K562 (cell line): Measurements from ENCODE around the gene DNAJC17. TPM values are rescaled to one million over a fixed set of nuclear protein-coding genes. Genes with fewer than 3 reads are reported as not detected.

Source experiments
- CHD1 ChIP-seq: fragments of 200-600 bp; sonication (generic); IDR thresholded peaks from one replicate; pipeline ENCODE4 v1.6.1; 2012; ENCODE audit warnings: mild to moderate bottlenecking, moderate library complexity, low read length, inconsistent platforms
- FOXP1 ChIP-seq: sonication (generic); formaldehyde crosslinking; IDR thresholded peaks from 2 replicates; pipeline ENCODE4 v1.8.0; 2022; ENCODE audit warnings: mild to moderate bottlenecking, missing genetic modification reagents
- MNT ChIP-seq, 2 experiments: fragments of 450-650 bp; conservative IDR thresholded peaks; 2 replicates each; pipeline ENCODE4 v1.6.1; 2017; ENCODE audit warnings: mild to moderate bottlenecking in 2 of 2, moderate library complexity in 2 of 2
- NFE2 ChIP-seq: IDR thresholded peaks from 2 replicates; pipeline ENCODE4 v1.6.1; 2014; ENCODE audit warnings: antibody characterized with exemption, low read depth
- RBFOX2 ChIP-seq: fragments of 200-400 bp; formaldehyde crosslinking; IDR thresholded peaks from 2 replicates; pipeline ENCODE4 v1.6.1; 2017; ENCODE audit warnings: low read depth, mild to moderate bottlenecking, low read length, moderate library complexity
- SLC30A9 ChIP-seq: fragments of 250-450 bp; sonication (Bioruptor Pico); IDR thresholded peaks from 2 replicates; pipeline ENCODE4 v1.8.0; 2022; ENCODE audit warnings: mild to moderate bottlenecking, moderate library complexity
- SREBF1 ChIP-seq: fragments of 150-350 bp; IDR thresholded peaks from 2 replicates; pipeline ENCODE4 v1.6.1; 2014; ENCODE audit warnings: antibody characterized with exemption, low read depth, low read length, borderline replicate concordance
- TBP ChIP-seq: optimal IDR thresholded peaks from 2 replicates; pipeline ENCODE3; 2011; ENCODE audit warnings: low read depth, low read length, improper control_type of control experiment
- TCF7 ChIP-seq: sonication (generic); IDR thresholded peaks from 2 replicates; pipeline ENCODE4 v1.6.1; 2016; ENCODE audit warnings: antibody characterized with exemption, borderline replicate concordance
- XRCC3 ChIP-seq: fragments of 450-650 bp; IDR thresholded peaks from 2 replicates; pipeline ENCODE4 v1.6.1; 2017; ENCODE audit warnings: mild to moderate bottlenecking, moderate library complexity
- ZNF143 ChIP-seq: sonication (generic); formaldehyde crosslinking; IDR thresholded peaks from 2 replicates; pipeline ENCODE4 v1.9.0; 2022; ENCODE audit warnings: mild to moderate bottlenecking, missing genetic modification reagents
- ZNF561 ChIP-seq: fragments of 450-650 bp; formaldehyde crosslinking; conservative IDR thresholded peaks from 2 replicates; pipeline ENCODE4 v1.4.0; 2020; ENCODE audit warnings: mild to moderate bottlenecking, moderate library complexity
- polyA plus RNA-seq, 8 experiments: library from polyadenylated mRNA; depleted of rRNA in 4 of 8; stranded (reverse) in 5 of 8; unstranded in 3 of 8; fragments of >200 nt; fragmentation: Nextera tagmentation in 2 of 8; fragmentation: Illumina TruSeq in 1 of 8; extraction: Ambion mirVana in 2 of 8; extraction: Trizol in 1 of 8; gene quantifications; 2 replicates each; pipeline versions ENCODE4 v1.2.1 to v1.2.3, GENCODE V29; 2011 to 2014; ENCODE audit warnings: inconsistent platforms in 1 of 8, missing spikeins in 1 of 8
- total RNA-seq, 7 experiments: library from RNA; depleted of rRNA in 6 of 7; stranded (reverse); fragments of >200 nt in 6 of 7; fragmentation: Illumina TruSeq in 2 of 7; extraction: Trizol in 2 of 7; gene quantifications; 2 replicates each; pipeline versions ENCODE4 v1.2.1 to v1.2.3, GENCODE V29; 2011 to 2021; ENCODE audit warnings: low replicate concordance in 1 of 7
- TF ChIP-seq, protein P1 (sequence below), 2 experiments: IDR thresholded peaks; 2 replicates each; pipeline ENCODE4 v1.6.1; 2011; ENCODE audit warnings: borderline replicate concordance in 1 of 2, control low read depth in 1 of 2, low read depth in 1 of 2, low read length in 1 of 2, mild to moderate bottlenecking in 1 of 2, mixed read lengths in 1 of 2, moderate library complexity in 1 of 2; ENCODE audit not compliant: insufficient read depth in 1 of 2, insufficient read length in 1 of 2, poor library complexity in 1 of 2, severe bottlenecking in 1 of 2; ENCODE audit errors: extremely low read depth in 1 of 2
- TF ChIP-seq, protein P2 (sequence below), 2 experiments: fragments of 150-350 bp in 1 of 2; IDR thresholded peaks; 2 replicates each; pipeline ENCODE4 v1.6.1; 2012 to 2016; ENCODE audit warnings: low read depth in 2 of 2, low read length in 2 of 2, mild to moderate bottlenecking in 1 of 2, moderate library complexity in 1 of 2
- TF ChIP-seq, protein P3 (sequence below), 3 experiments: fragments of 200-800 bp in 1 of 3; fragments of 250-450 bp in 1 of 3; fragments of 450-650 bp in 1 of 3; sonication (Bioruptor Pico) in 1 of 3; sonication (Bioruptor generic) in 1 of 3; formaldehyde crosslinking in 1 of 3; IDR thresholded peaks; 2 replicates each; pipeline versions ENCODE4 v1.6.1 to v1.8.0; 2016 to 2022; ENCODE audit warnings: mild to moderate bottlenecking in 2 of 3, missing genetic modification characterization in 2 of 3, missing compliant biosample characterization in 1 of 3, moderate library complexity in 1 of 3

Gene DNAJC17
- total and polyA plus RNA-seq, 9 of the 15 experiments (the other 6 are each of a cell fraction or from before 2014, with no cell fraction given) = 2.4 to 79.4 (median 44.2) TPM

GRCh38 chr15:40807028-40807887 lies at the start of gene DNAJC17, which contains the start of gene ZFYVE19 (continued):
- TF ChIP-seq MNT (conservative IDR thresholded peaks at IDR 0.05) (peak; percentile 34 to 77), RBFOX2 (peak; percentile 86), NFE2 (no peak), ZNF143 (CRISPR knock-in tag) (peak; percentile 99), FOXP1 (CRISPR knock-in tag) (no peak; the same call in 1 of the 2 replicates), ZNF561 (CRISPR knock-in tag) (0 out of 2 replicates have a peak, but pooled peaks have one; percentile 41), CHD1 (peak; percentile 58), SLC30A9 (CRISPR knock-in tag) (no peak), TCF7 (0 out of 2 replicates have a peak, but pooled peaks have one; percentile 13), TBP (peak; percentile 55), XRCC3 (no peak), SREBF1 (peak; percentile 13; the same call in 1 of the 2 replicates)
- TF ChIP-seq, protein P1, sequence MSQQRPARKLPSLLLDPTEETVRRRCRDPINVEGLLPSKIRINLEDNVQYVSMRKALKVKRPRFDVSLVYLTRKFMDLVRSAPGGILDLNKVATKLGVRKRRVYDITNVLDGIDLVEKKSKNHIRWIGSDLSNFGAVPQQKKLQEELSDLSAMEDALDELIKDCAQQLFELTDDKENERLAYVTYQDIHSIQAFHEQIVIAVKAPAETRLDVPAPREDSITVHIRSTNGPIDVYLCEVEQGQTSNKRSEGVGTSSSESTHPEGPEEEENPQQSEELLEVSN (IDR thresholded peaks at IDR 0.05; ENCODE audit: borderline replicate concordance in 1 of 2, extremely low read depth in 1 of 2, insufficient read depth in 1 of 2, insufficient read length in 1 of 2, low read depth in 1 of 2, low read length in 1 of 2, poor library complexity in 1 of 2, severe bottlenecking in 1 of 2) = peak; percentile 56 to 68
- TF ChIP-seq, protein P2, sequence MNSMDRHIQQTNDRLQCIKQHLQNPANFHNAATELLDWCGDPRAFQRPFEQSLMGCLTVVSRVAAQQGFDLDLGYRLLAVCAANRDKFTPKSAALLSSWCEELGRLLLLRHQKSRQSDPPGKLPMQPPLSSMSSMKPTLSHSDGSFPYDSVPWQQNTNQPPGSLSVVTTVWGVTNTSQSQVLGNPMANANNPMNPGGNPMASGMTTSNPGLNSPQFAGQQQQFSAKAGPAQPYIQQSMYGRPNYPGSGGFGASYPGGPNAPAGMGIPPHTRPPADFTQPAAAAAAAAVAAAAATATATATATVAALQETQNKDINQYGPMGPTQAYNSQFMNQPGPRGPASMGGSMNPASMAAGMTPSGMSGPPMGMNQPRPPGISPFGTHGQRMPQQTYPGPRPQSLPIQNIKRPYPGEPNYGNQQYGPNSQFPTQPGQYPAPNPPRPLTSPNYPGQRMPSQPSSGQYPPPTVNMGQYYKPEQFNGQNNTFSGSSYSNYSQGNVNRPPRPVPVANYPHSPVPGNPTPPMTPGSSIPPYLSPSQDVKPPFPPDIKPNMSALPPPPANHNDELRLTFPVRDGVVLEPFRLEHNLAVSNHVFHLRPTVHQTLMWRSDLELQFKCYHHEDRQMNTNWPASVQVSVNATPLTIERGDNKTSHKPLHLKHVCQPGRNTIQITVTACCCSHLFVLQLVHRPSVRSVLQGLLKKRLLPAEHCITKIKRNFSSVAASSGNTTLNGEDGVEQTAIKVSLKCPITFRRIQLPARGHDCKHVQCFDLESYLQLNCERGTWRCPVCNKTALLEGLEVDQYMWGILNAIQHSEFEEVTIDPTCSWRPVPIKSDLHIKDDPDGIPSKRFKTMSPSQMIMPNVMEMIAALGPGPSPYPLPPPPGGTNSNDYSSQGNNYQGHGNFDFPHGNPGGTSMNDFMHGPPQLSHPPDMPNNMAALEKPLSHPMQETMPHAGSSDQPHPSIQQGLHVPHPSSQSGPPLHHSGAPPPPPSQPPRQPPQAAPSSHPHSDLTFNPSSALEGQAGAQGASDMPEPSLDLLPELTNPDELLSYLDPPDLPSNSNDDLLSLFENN (IDR thresholded peaks at IDR 0.05; ENCODE audit: low read depth in 2 of 2, low read length in 2 of 2) = 0 out of 4 replicates have a peak, but pooled peaks of 1 of the 2 experiments have one; percentile 19
- TF ChIP-seq, protein P3, sequence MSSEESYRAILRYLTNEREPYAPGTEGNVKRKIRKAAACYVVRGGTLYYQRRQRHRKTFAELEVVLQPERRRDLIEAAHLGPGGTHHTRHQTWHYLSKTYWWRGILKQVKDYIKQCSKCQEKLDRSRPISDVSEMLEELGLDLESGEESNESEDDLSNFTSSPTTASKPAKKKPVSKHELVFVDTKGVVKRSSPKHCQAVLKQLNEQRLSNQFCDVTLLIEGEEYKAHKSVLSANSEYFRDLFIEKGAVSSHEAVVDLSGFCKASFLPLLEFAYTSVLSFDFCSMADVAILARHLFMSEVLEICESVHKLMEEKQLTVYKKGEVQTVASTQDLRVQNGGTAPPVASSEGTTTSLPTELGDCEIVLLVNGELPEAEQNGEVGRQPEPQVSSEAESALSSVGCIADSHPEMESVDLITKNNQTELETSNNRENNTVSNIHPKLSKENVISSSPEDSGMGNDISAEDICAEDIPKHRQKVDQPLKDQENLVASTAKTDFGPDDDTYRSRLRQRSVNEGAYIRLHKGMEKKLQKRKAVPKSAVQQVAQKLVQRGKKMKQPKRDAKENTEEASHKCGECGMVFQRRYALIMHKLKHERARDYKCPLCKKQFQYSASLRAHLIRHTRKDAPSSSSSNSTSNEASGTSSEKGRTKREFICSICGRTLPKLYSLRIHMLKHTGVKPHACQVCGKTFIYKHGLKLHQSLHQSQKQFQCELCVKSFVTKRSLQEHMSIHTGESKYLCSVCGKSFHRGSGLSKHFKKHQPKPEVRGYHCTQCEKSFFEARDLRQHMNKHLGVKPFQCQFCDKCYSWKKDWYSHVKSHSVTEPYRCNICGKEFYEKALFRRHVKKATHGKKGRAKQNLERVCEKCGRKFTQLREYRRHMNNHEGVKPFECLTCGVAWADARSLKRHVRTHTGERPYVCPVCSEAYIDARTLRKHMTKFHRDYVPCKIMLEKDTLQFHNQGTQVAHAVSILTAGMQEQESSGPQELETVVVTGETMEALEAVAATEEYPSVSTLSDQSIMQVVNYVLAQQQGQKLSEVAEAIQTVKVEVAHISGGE (CRISPR knock-in tag; IDR thresholded peaks at IDR 0.05) = peak in 1 of 3 experiments; percentile 78; a peak in 2 of 6 replicates
